DOHH2 (cell line): ENCODE results near the gene HSD17B14.
"Not testable (repeated sequence)": the region's sequence is repeated elsewhere in the genome, so short reads cannot be mapped to it uniquely, and the experiment has no call there.

Experiments used
- H3F3A ChIP-seq: fragments of 200-600 bp; sonication (generic), shearing (Covaris generic); 2 replicates; pipeline ENCODE4 v1.6.0; 2016; ENCODE audit warnings: antibody characterized with exemption, mild to moderate bottlenecking; ENCODE audit not compliant: control insufficient read depth, insufficient read depth
- H3K27ac ChIP-seq: fragments of 200-600 bp; sonication (generic); 2 replicates; pipeline ENCODE4 v1.5.1; 2014; ENCODE audit warnings: low read depth, mild to moderate bottlenecking, low read length, moderate library complexity
- H3K27me3 ChIP-seq: fragments of 200-600 bp; sonication (generic); 2 replicates; pipeline ENCODE4 v1.6.1; 2014; ENCODE audit warnings: mild to moderate bottlenecking, low read length, mixed read lengths; ENCODE audit not compliant: control insufficient read depth
- H3K36me3 ChIP-seq: fragments of 200-600 bp; sonication (generic); 2 replicates; pipeline ENCODE4 v1.6.1; 2014; ENCODE audit warnings: mild to moderate bottlenecking, low read length, moderate library complexity, mixed read lengths; ENCODE audit not compliant: control insufficient read depth
- H3K4me1 ChIP-seq: fragments of 200-600 bp; sonication (generic); 2 replicates; pipeline ENCODE4 v1.6.1; 2014; ENCODE audit warnings: mild to moderate bottlenecking, low read length, mixed read lengths; ENCODE audit not compliant: control insufficient read depth
- H3K4me2 ChIP-seq: fragments of 200-600 bp; sonication (generic); 2 replicates; pipeline ENCODE4 v1.6.0; 2014; ENCODE audit warnings: mild to moderate bottlenecking, low read length, moderate library complexity
- H3K4me3 ChIP-seq: fragments of 200-600 bp; sonication (generic); 2 replicates; pipeline ENCODE4 v1.5.1; 2014; ENCODE audit warnings: mild to moderate bottlenecking, low read length, mixed read lengths
- H3K79me2 ChIP-seq: fragments of 200-600 bp; sonication (generic); 2 replicates; pipeline ENCODE4 v1.6.1; 2014; ENCODE audit warnings: mild to moderate bottlenecking, low read length, mixed read lengths; ENCODE audit not compliant: control insufficient read depth
- H3K9me2 ChIP-seq: fragments of 200-600 bp; sonication (generic); replicated peaks from 2 replicates; pipeline ENCODE4 v1.6.1; 2014; ENCODE audit warnings: mild to moderate bottlenecking, low read length, mixed read lengths; ENCODE audit not compliant: control insufficient read depth
- H3K9me3 ChIP-seq: fragments of 200-600 bp; sonication (generic); 2 replicates; pipeline ENCODE4 v1.6.1; 2014; ENCODE audit warnings: antibody characterized with exemption, low read length, mixed read lengths; ENCODE audit not compliant: control insufficient read depth, insufficient read depth
- H4K20me1 ChIP-seq: fragments of 200-600 bp; sonication (generic); 2 replicates; pipeline ENCODE4 v1.6.0; 2014; ENCODE audit warnings: low read depth, mild to moderate bottlenecking, antibody characterized with exemption, low read length, moderate library complexity; ENCODE audit not compliant: control insufficient read depth, insufficient read depth
- EZH2phosphoT487 ChIP-seq: fragments of 200-600 bp; sonication (generic); IDR thresholded peaks from 2 replicates; pipeline ENCODE4 v1.6.1; 2017; ENCODE audit warnings: borderline replicate concordance, mild to moderate bottlenecking, antibody characterized with exemption, low read length, moderate library complexity, mixed read lengths
- TF ChIP-seq, protein P1 (sequence below): fragments of 200-600 bp; sonication (generic); IDR thresholded peaks from one replicate; pipeline ENCODE4 v1.5.1; 2014; ENCODE audit warnings: antibody characterized with exemption, mild to moderate bottlenecking, low read depth, low read length; ENCODE audit not compliant: poor library complexity, severe bottlenecking

HSD17B14 gene

GRCh38 chr19:48770266-48770665 is 66.0 kb downstream of the HSD17B14 start:
- no peaks in the 10 kb centered on the region for H3K9me3 ChIP-seq
- H3K27me3 ChIP-seq: peaks cover 15% of the 10 kb centered on the region
- no peaks in the 10 kb centered on the region for H3K79me2 ChIP-seq
- H3K4me2 ChIP-seq: no peak overlapping the region
- H3K9me2 ChIP-seq: no peaks in the 10 kb centered on the region
- TF ChIP-seq, protein P1, sequence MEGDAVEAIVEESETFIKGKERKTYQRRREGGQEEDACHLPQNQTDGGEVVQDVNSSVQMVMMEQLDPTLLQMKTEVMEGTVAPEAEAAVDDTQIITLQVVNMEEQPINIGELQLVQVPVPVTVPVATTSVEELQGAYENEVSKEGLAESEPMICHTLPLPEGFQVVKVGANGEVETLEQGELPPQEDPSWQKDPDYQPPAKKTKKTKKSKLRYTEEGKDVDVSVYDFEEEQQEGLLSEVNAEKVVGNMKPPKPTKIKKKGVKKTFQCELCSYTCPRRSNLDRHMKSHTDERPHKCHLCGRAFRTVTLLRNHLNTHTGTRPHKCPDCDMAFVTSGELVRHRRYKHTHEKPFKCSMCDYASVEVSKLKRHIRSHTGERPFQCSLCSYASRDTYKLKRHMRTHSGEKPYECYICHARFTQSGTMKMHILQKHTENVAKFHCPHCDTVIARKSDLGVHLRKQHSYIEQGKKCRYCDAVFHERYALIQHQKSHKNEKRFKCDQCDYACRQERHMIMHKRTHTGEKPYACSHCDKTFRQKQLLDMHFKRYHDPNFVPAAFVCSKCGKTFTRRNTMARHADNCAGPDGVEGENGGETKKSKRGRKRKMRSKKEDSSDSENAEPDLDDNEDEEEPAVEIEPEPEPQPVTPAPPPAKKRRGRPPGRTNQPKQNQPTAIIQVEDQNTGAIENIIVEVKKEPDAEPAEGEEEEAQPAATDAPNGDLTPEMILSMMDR: no peak
- no peak for TF ChIP-seq EZH2phosphoT487
- H4K20me1 ChIP-seq: no peaks in the 10 kb centered on the region
- H3K4me3 ChIP-seq: no peak overlapping the region
- H3K36me3 ChIP-seq: no peaks in the 10 kb centered on the region
- H3K27ac ChIP-seq: no peak overlapping the region
- H3F3A ChIP-seq: no peaks in the 10 kb centered on the region
- H3K4me1 ChIP-seq: no peaks in the 10 kb centered on the region

DNA sequence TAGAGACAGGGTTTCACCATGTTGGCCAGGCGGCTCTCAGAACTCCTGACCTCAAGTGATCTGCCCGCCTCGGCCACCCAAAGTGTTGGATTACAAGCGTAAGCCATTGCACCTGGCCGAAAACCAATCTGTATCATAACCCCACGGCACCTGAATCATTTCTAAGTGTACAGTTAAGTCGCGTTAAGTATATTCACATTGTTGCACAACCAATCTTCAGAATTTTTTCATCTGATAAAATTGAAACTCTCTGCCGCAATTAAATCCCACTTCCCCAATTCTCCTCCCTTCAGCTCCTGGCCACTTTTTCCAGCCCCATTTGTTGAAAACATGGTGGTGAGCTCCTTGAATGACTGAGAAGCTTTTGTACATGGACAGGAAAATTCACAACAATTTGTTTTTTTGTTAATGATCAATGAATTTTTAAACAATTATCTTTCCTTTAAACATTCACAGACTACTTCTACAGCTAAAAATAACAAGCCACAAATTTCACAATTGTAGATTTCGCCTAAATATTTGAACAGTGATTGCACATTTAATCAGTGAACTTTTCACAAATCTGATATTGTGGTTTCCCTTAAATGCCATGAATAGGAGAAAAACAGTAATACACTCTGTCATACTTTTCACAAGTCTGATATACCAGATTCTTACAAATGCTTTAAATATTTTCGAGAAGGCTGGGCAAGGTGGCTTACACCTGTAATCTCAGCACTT is 67.1 kb downstream of the HSD17B14 start:
- no peaks in the 10 kb centered on the region for H4K20me1 ChIP-seq
- no peaks in the 10 kb centered on the region for H3K9me3 ChIP-seq
- TF ChIP-seq EZH2phosphoT487: no peak
- TF ChIP-seq, protein P1: no peak
- no peak overlapping the region for H3K4me2 ChIP-seq
- H3K27ac ChIP-seq: no peak overlapping the region
- peaks cover 15% of the 10 kb centered on the region for H3K27me3 ChIP-seq
- H3K4me3 ChIP-seq: no peak overlapping the region
- no peaks in the 10 kb centered on the region for H3K4me1 ChIP-seq
- H3K9me2 ChIP-seq: no peaks in the 10 kb centered on the region
- H3K79me2 ChIP-seq: no peaks in the 10 kb centered on the region
- H3K36me3 ChIP-seq: no peaks in the 10 kb centered on the region
- no peaks in the 10 kb centered on the region for H3F3A ChIP-seq

DNA sequence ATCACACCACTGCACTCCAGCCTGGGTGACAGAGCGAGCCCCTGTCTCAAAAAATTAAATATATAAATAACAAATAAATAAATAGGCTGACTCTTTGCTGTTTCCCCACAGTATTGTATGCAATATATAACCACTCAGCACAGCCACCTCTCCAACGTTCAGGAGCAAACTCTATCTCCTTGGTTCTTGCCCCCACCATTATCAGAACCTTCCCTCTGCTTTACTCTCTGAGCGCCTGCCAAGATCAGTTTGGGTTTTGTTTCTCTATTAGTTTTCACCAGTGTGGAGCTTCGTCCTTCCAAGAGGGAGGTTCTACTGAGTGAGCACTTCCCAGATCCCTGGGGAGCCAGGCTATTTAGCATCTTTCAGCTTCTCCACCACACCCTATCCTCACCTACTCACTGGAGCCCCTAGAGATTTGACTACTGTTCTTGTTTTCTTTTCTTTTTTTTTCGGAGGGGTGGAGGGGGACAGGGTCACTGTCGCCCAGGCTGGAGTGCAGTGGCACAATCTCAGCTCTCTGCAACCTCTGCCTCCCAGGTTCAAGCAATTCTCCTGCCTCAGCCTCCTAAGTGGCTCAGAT is 68.0 kb downstream of the HSD17B14 start:
- not testable (repeated sequence) for H3K4me1 ChIP-seq, H3K27ac ChIP-seq, H4K20me1 ChIP-seq, H3K9me2 ChIP-seq, H3K4me3 ChIP-seq, H3K9me3 ChIP-seq, H3K36me3 ChIP-seq, H3K4me2 ChIP-seq, H3K79me2 ChIP-seq, H3F3A ChIP-seq
- H3K27me3 ChIP-seq: peaks cover 15% of the 10 kb centered on the region

- not testable (repeated sequence) for H3F3A ChIP-seq, H4K20me1 ChIP-seq
Measured at GRCh38 chr19:48765816-48766215, 70.5 kb downstream of the HSD17B14 start.

More at GRCh38 chr19:48765816-48766215, 70.5 kb downstream of the HSD17B14 start:
- H3K4me3 ChIP-seq, H3K9me3 ChIP-seq, H3K27ac ChIP-seq, H3K79me2 ChIP-seq, H3K4me1 ChIP-seq, H3K4me2 ChIP-seq, H3K9me2 ChIP-seq, H3K36me3 ChIP-seq: not testable (repeated sequence)
- H3K27me3 ChIP-seq: peaks cover 17% of the 10 kb centered on the region
